Astrocyte (in vitro differentiated cells and primary cell): ENCODE results near the gene INO80E.

Experiments used
- CTCF ChIP-seq: IDR thresholded peaks from 2 replicates; pipeline ENCODE4 v1.5.1; 2011; ENCODE audit warnings: low read depth, mild to moderate bottlenecking, inconsistent platforms, low read length, moderate library complexity; ENCODE audit not compliant: insufficient read depth
- EZH2 ChIP-seq: IDR thresholded peaks from 2 replicates; pipeline ENCODE4 v1.6.1; 2012; ENCODE audit warnings: mild to moderate bottlenecking, low read length, inconsistent platforms; ENCODE audit not compliant: insufficient read depth

GRCh38 chr16:30054451-30054850, 58.4 kb downstream of the INO80E start:
- TF ChIP-seq CTCF (no peak), EZH2 (no peak)
